Neural progenitor cell (in vitro differentiated cells): ENCODE data around the gene TDG. TPM values are rescaled to one million over a fixed set of nuclear protein-coding genes. Genes with fewer than 3 reads are reported as not detected.

Experiments used
- DNase-seq: peaks from one replicate; pipeline ENCODE4 v3.0.0-alpha.2; 2016; ENCODE audit warnings: low spot score
- H2AFZ ChIP-seq: fragments of 200-600 bp; sonication (generic); replicated peaks from 2 replicates; pipeline ENCODE4 v1.6.1; 2016; ENCODE audit warnings: antibody characterized with exemption
- H3F3A ChIP-seq: fragments of 200-600 bp; sonication (generic); 2 replicates; pipeline ENCODE4 v1.6.1; 2016; ENCODE audit warnings: antibody characterized with exemption, low read depth
- H3K27ac ChIP-seq: fragments of 200-600 bp; sonication (generic); 2 replicates; pipeline ENCODE4 v1.5.1; 2016; ENCODE audit warnings: mild to moderate bottlenecking
- H3K27me3 ChIP-seq: fragments of 200-600 bp; sonication (generic); 2 replicates; pipeline ENCODE4 v1.6.1; 2016; ENCODE audit warnings: mild to moderate bottlenecking, moderate library complexity
- H3K36me3 ChIP-seq: fragments of 200-600 bp; sonication (generic); 2 replicates; pipeline ENCODE4 v1.5.1; 2016
- H3K4me1 ChIP-seq: fragments of 200-600 bp; sonication (generic); 2 replicates; pipeline ENCODE4 v1.6.1; 2016; ENCODE audit warnings: mixed run types
- H3K4me2 ChIP-seq: fragments of 200-600 bp; sonication (generic); 2 replicates; pipeline ENCODE4 v1.6.1; 2016
- H3K4me3 ChIP-seq: fragments of 200-600 bp; sonication (generic); 2 replicates; pipeline ENCODE4 v1.5.1; 2016
- H3K79me2 ChIP-seq: fragments of 200-600 bp; sonication (generic); 2 replicates; pipeline ENCODE4 v1.6.1; 2016; ENCODE audit warnings: low read depth
- H3K9ac ChIP-seq: fragments of 200-600 bp; sonication (generic); 2 replicates; pipeline ENCODE4 v1.6.1; 2016
- H3K9me3 ChIP-seq: fragments of 200-600 bp; sonication (generic); 2 replicates; pipeline ENCODE4 v1.5.1; 2016; ENCODE audit warnings: low read depth
- H4K20me1 ChIP-seq: fragments of 200-600 bp; sonication (generic); 2 replicates; pipeline ENCODE4 v1.6.1; 2016; ENCODE audit warnings: low read depth
- H3K27ac Mint-ChIP-seq: 3 replicates; pipeline ENCODE4 v1.8.0; 2021; ENCODE audit warnings: mixed read lengths
- H3K27me3 Mint-ChIP-seq: 2 replicates; pipeline ENCODE4 v1.8.0; 2022; ENCODE audit warnings: low read depth, mild to moderate bottlenecking, inconsistent platforms, moderate library complexity, mixed read lengths; ENCODE audit not compliant: insufficient read depth
- H3K36me3 Mint-ChIP-seq: 3 replicates; pipeline ENCODE4 v1.8.0; 2021; ENCODE audit warnings: mixed read lengths
- H3K4me1 Mint-ChIP-seq: 3 replicates; pipeline ENCODE4 v1.8.0; 2021; ENCODE audit warnings: mixed read lengths
- H3K4me3 Mint-ChIP-seq: 3 replicates; pipeline ENCODE4 v1.8.0; 2021; ENCODE audit warnings: mild to moderate bottlenecking, moderate library complexity, mixed read lengths
- H3K9me3 Mint-ChIP-seq: 3 replicates; pipeline ENCODE4 v1.8.0; 2020; ENCODE audit warnings: mixed read lengths
- EZH2 ChIP-seq: fragments of 200-600 bp; sonication (generic); IDR thresholded peaks from 2 replicates; pipeline ENCODE4 v1.6.1; 2017; ENCODE audit warnings: antibody characterized with exemption, mild to moderate bottlenecking, moderate library complexity
- EZH2phosphoT487 ChIP-seq: fragments of 200-600 bp; sonication (generic); IDR thresholded peaks from 2 replicates; pipeline ENCODE4 v1.6.1; 2017; ENCODE audit warnings: antibody characterized with exemption
- total RNA-seq: library from RNA; depleted of rRNA; stranded (reverse); fragments of >200 nt; gene quantifications from 2 replicates; pipeline ENCODE4 v1.2.3, GENCODE V29; 2015; ENCODE audit warnings: low replicate concordance
- TF ChIP-seq, protein P1 (sequence below): fragments of 200-600 bp; sonication (generic); IDR thresholded peaks from 2 replicates; pipeline ENCODE4 v1.5.1; 2017; ENCODE audit warnings: antibody characterized with exemption, mild to moderate bottlenecking

The TDG gene
- total RNA-seq, 1 donor from 2014 or later, result 88.1 TPM

DNA sequence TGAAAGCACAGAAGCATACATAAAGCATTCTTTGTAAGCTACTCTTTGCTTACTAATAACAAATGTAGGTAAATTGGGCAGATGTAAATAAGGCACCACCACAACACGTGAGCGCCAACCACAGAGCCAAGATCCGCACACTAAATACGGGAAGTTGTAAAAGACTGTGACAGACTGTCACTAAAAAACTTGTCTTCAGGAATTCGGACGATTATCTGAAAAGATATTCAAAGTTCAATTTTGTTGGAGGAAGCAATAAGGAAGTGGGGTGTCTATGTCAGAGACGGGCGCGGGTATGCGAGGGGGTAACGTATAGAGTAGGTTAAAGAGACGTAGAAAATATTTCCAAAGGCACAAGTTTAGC is 37.0 kb upstream of the TDG start:
- Histone ChIP-seq H3K4me3 (peak overlapping the region; percentile 81), H3K27ac (no peak overlapping the region), H3F3A (peaks cover 17% of the 10 kb centered on the region), H3K79me2 (peaks cover 40% of the 10 kb centered on the region), H3K27me3 (no peaks in the 10 kb centered on the region), H2AFZ (peak overlapping the region; percentile 100), H3K9me3 (no peaks in the 10 kb centered on the region), H3K4me2 (peak overlapping the region; percentile 96), H3K9ac (peak overlapping the region; percentile 66), H3K36me3 (peaks cover 13% of the 10 kb centered on the region), H3K4me1 (peaks cover 27% of the 10 kb centered on the region), H4K20me1 (peaks cover 29% of the 10 kb centered on the region)
- Mint-ChIP-seq H3K36me3 (peaks cover 22% of the 10 kb centered on the region), H3K4me1 (peaks cover 37% of the 10 kb centered on the region), H3K4me3 (peak overlapping the region; percentile 92), H3K27ac (peak overlapping the region; percentile 99), H3K27me3 (peaks cover 8% of the 10 kb centered on the region), H3K9me3 (no peaks in the 10 kb centered on the region)
- no peak for DNase-seq
- TF ChIP-seq EZH2phosphoT487, result no peak
- TF ChIP-seq, protein P1, sequence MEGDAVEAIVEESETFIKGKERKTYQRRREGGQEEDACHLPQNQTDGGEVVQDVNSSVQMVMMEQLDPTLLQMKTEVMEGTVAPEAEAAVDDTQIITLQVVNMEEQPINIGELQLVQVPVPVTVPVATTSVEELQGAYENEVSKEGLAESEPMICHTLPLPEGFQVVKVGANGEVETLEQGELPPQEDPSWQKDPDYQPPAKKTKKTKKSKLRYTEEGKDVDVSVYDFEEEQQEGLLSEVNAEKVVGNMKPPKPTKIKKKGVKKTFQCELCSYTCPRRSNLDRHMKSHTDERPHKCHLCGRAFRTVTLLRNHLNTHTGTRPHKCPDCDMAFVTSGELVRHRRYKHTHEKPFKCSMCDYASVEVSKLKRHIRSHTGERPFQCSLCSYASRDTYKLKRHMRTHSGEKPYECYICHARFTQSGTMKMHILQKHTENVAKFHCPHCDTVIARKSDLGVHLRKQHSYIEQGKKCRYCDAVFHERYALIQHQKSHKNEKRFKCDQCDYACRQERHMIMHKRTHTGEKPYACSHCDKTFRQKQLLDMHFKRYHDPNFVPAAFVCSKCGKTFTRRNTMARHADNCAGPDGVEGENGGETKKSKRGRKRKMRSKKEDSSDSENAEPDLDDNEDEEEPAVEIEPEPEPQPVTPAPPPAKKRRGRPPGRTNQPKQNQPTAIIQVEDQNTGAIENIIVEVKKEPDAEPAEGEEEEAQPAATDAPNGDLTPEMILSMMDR, result no peak
- TF ChIP-seq EZH2, result no peak

DNA sequence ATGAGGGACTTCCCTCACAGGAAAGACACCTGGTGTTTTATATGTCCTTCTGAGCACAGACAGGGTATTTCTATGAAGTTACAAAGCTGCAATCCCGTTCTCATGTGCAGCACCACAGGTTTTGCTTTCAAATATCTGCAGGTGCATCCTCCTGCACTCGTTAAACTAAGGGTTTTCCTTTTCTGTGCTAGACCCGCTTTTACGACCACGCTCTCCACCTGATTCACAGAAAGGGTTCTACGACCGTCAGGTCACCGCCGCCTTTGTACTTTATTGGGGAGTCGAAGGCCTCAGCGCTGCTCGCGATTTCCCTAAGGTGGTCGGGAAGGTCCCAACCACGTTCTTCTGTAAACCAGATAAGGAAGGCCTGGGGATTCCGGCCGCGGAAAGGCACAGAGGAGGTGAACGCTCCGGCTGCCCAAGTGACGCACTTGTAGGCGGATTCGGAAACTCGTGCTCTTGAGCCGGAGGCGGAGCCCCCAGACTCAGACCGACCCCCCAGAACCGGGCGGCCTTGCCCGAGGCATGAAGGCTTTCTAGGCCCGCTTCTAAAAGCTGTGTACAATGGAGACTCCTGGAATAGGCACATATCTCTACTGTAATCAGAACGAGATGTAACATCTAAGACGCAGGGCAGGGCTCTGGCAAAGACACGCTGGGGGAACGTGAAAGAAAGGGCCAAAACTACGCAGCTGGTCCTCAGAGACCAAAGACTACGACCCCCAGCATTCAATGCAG is 36.5 kb upstream of the TDG start:
- Histone ChIP-seq H3K9ac (peak overlapping the region; percentile 66), H4K20me1 (peaks cover 35% of the 10 kb centered on the region), H3K27ac (peak overlapping the region; percentile 63), H3K36me3 (peaks cover 16% of the 10 kb centered on the region), H3K27me3 (no peaks in the 10 kb centered on the region), H3K79me2 (peaks cover 45% of the 10 kb centered on the region), H3F3A (peaks cover 17% of the 10 kb centered on the region), H3K9me3 (no peaks in the 10 kb centered on the region), H3K4me3 (peak overlapping the region; percentile 81), H2AFZ (peak overlapping the region; percentile 100), H3K4me2 (peak overlapping the region; percentile 96), H3K4me1 (peaks cover 27% of the 10 kb centered on the region)
- peak overlapping the region; percentile 92 for H3K4me3 Mint-ChIP-seq
- H3K4me1 Mint-ChIP-seq, result peaks cover 40% of the 10 kb centered on the region
- H3K36me3 Mint-ChIP-seq, result peaks cover 24% of the 10 kb centered on the region
- no peaks in the 10 kb centered on the region for H3K9me3 Mint-ChIP-seq
- H3K27me3 Mint-ChIP-seq, result peaks cover 8% of the 10 kb centered on the region
- no peak for TF ChIP-seq EZH2phosphoT487
- TF ChIP-seq, protein P1, result no peak
- TF ChIP-seq EZH2, result no peak
- peak overlapping the region; percentile 99 for H3K27ac Mint-ChIP-seq
- DNase-seq, result peak; percentile 93

DNA sequence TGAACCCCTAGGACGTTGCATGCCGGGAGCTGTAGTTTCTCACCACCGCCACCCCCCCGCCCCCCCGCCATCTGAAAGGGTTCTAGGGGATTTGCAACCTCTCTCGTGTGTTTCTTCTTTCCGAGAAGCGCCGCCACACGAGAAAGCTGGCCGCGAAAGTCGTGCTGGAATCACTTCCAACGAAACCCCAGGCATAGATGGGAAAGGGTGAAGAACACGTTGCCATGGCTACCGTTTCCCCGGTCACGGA is 36.0 kb upstream of the TDG start:
- peaks cover 50% of the 10 kb centered on the region for H3K79me2 ChIP-seq
- no peak overlapping the region for H3K27ac ChIP-seq
- H3K27ac Mint-ChIP-seq, result peak overlapping the region; percentile 99
- DNase-seq, result no peak
- H3K27me3 Mint-ChIP-seq, result peaks cover 8% of the 10 kb centered on the region
- H3K27me3 ChIP-seq, result no peaks in the 10 kb centered on the region
- H3K4me2 ChIP-seq, result peak overlapping the region; percentile 96
- H3K4me3 ChIP-seq, result peak overlapping the region; percentile 81
- peaks cover 27% of the 10 kb centered on the region for H3K4me1 ChIP-seq
- peaks cover 43% of the 10 kb centered on the region for H3K4me1 Mint-ChIP-seq
- peaks cover 16% of the 10 kb centered on the region for H3K36me3 ChIP-seq
- H2AFZ ChIP-seq, result peak overlapping the region; percentile 100
- H3F3A ChIP-seq, result peaks cover 17% of the 10 kb centered on the region
- peaks cover 37% of the 10 kb centered on the region for H4K20me1 ChIP-seq
- no peaks in the 10 kb centered on the region for H3K9me3 ChIP-seq
- TF ChIP-seq EZH2phosphoT487 (no peak), EZH2 (no peak)
- TF ChIP-seq, protein P1, result no peak
- H3K36me3 Mint-ChIP-seq, result peaks cover 27% of the 10 kb centered on the region
- no peaks in the 10 kb centered on the region for H3K9me3 Mint-ChIP-seq
- peak overlapping the region; percentile 92 for H3K4me3 Mint-ChIP-seq
- H3K9ac ChIP-seq, result no peak overlapping the region
